HepG2 (cell line): Measurements from ENCODE around the gene FNDC7. TPM values are rescaled to one million over a fixed set of nuclear protein-coding genes. Genes with fewer than 3 reads are reported as not detected.

ENCODE experiments used
- AGO1 ChIP-seq: fragments of 200-400 bp; formaldehyde crosslinking; IDR thresholded peaks from 2 replicates; pipeline ENCODE4 v1.6.1; 2017; ENCODE audit warnings: mild to moderate bottlenecking, low read depth, low read length, moderate library complexity; ENCODE audit not compliant: poor library complexity, severe bottlenecking
- GTF2F1 ChIP-seq: fragments of 150-350 bp; IDR thresholded peaks from 2 replicates; pipeline ENCODE4 v1.6.1; 2014; ENCODE audit warnings: low read length
- HNF4G ChIP-seq, 2 experiments: sonication (generic) in 1 of 2; formaldehyde crosslinking in 1 of 2; IDR thresholded peaks; 2 replicates each; pipeline versions ENCODE4 v1.4.0 to v1.6.1; 2011 to 2020; ENCODE audit warnings: borderline replicate concordance in 2 of 2, low read depth in 2 of 2, mild to moderate bottlenecking in 2 of 2, low read length in 1 of 2, missing genetic modification reagents in 1 of 2, moderate library complexity in 1 of 2
- MEIS2 ChIP-seq: sonication (generic); formaldehyde crosslinking; IDR thresholded peaks from 2 replicates; pipeline ENCODE4 v1.9.0; 2021; ENCODE audit warnings: mild to moderate bottlenecking, missing genetic modification reagents
- MTF2 ChIP-seq: sonication (generic); formaldehyde crosslinking; IDR thresholded peaks from 2 replicates; pipeline ENCODE4 v1.5.0; 2020; ENCODE audit warnings: missing genetic modification reagents, borderline replicate concordance
- PRPF4 ChIP-seq: fragments of 200-400 bp; formaldehyde crosslinking; IDR thresholded peaks from 2 replicates; pipeline ENCODE4 v1.6.1; 2016; ENCODE audit warnings: low read length, low read depth; ENCODE audit not compliant: poor library complexity, severe bottlenecking
- RXRA ChIP-seq: sonication (generic); formaldehyde crosslinking; IDR thresholded peaks from 2 replicates; pipeline ENCODE4 v1.5.1; 2020; ENCODE audit warnings: missing genetic modification reagents
- STAT5B ChIP-seq: sonication (generic); formaldehyde crosslinking; IDR thresholded peaks from 2 replicates; pipeline ENCODE4 v1.4.0; 2020; ENCODE audit warnings: missing genetic modification reagents
- ZBTB34 ChIP-seq: sonication (generic); formaldehyde crosslinking; IDR thresholded peaks from 2 replicates; pipeline ENCODE4 v1.8.0; 2022; ENCODE audit warnings: mild to moderate bottlenecking, missing genetic modification reagents
- ZC3H4 ChIP-seq: sonication (generic); formaldehyde crosslinking; IDR thresholded peaks from 2 replicates; pipeline ENCODE4 v1.4.0; 2020; ENCODE audit warnings: missing genetic modification reagents, borderline replicate concordance
- ZEB1 ChIP-seq: IDR thresholded peaks from 2 replicates; pipeline ENCODE4 v1.6.1; 2012; ENCODE audit warnings: mild to moderate bottlenecking, low read depth, inconsistent platforms; ENCODE audit not compliant: insufficient replicate concordance
- ZNF230 ChIP-seq: sonication (generic); formaldehyde crosslinking; IDR thresholded peaks from 2 replicates; pipeline ENCODE4 v1.4.0; 2020; ENCODE audit warnings: mild to moderate bottlenecking, missing genetic modification reagents
- ZSCAN25 ChIP-seq: sonication (generic); formaldehyde crosslinking; IDR thresholded peaks from 2 replicates; pipeline ENCODE4 v1.8.0; 2022; ENCODE audit warnings: mild to moderate bottlenecking, missing genetic modification reagents
- ZSCAN9 ChIP-seq: IDR thresholded peaks from 2 replicates; pipeline ENCODE4 v1.6.1; 2016; ENCODE audit warnings: borderline replicate concordance
- polyA plus RNA-seq, 8 experiments: library from polyadenylated mRNA; depleted of rRNA in 3 of 8; stranded (reverse) in 7 of 8; unstranded in 1 of 8; fragments of >200 nt; fragmentation: Illumina TruSeq in 4 of 8; extraction: Trizol in 4 of 8; gene quantifications; 2 replicates each; pipeline versions ENCODE4 v1.2.1 to v1.2.3, GENCODE V29; 2011 to 2016; ENCODE audit warnings: low read depth in 4 of 8, missing spikeins in 1 of 8, mixed read lengths in 1 of 8; ENCODE audit not compliant: insufficient read depth in 1 of 8
- total RNA-seq, 5 experiments: library from RNA; depleted of rRNA; stranded (reverse); fragments of >200 nt; fragmentation: Illumina TruSeq; extraction: Trizol; gene quantifications; 2 replicates each; pipeline ENCODE4 v1.2.3, GENCODE V29; 2016; ENCODE audit warnings: low read depth in 1 of 5
- TF ChIP-seq, protein P1 (sequence below): sonication (generic); formaldehyde crosslinking; IDR thresholded peaks from 2 replicates; pipeline ENCODE4 v1.5.0; 2020; ENCODE audit warnings: missing genetic modification reagents
- TF ChIP-seq, protein P2 (sequence below): sonication (generic); formaldehyde crosslinking; IDR thresholded peaks from 2 replicates; pipeline ENCODE4 v1.8.0; 2022; ENCODE audit warnings: missing genetic modification reagents, mild to moderate bottlenecking, inconsistent platforms, borderline replicate concordance
- TF ChIP-seq, protein P3 (sequence below): IDR thresholded peaks from 2 replicates; pipeline ENCODE4 v1.6.1; 2016; ENCODE audit warnings: mild to moderate bottlenecking, missing biosample characterization, missing genetic modification reagents
- TF ChIP-seq, protein P4 (sequence below): sonication (generic); formaldehyde crosslinking; IDR thresholded peaks from 2 replicates; pipeline ENCODE4 v1.5.0; 2020; ENCODE audit warnings: missing genetic modification reagents, mild to moderate bottlenecking, borderline replicate concordance

The FNDC7 gene
- total and polyA plus RNA-seq, 2 of the 13 experiments (the other 11 are each of a cell fraction or from before 2014, with no cell fraction given) = 0.03 TPM; not detected in 1

DNA sequence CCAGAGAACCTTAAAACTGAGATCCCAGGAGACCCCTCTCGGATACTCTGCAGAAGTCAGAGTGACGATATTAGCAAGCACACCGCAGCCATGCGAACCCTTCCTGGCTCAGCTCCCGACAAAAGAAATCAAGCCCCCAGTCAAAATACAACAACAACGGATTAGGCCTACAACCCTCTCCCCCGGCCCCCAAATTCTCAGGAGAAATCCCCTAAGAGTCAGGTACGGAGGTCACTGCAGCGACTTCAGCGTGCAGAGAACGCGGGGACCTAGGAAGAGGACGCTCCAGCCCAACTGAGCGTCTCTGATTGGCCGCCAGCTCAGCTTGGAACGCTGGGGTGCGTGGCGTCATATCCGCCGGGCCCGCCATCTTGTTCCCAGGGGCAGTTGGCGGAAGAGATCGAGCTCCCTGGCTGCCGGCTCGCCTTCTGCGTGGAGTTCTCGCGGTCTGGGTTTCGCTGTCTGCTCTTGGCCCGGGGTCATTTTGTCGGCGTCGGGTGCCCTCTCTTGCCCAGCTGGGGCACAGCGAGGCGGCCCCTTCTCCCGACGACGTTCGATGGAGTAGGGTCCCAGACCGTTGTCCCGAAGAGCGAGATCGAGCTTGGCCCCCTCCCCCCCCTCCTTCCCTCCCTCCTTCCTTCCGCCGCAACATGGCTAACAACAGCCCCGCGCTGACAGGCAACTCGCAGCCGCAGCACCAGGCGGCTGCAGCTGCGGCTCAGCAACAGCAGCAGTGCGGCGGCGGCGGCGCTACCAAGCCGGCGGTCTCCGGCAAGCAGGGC, 20.6 kb upstream of the FNDC7 start, which contains the start of gene PRPF38B (continued):
- TF ChIP-seq, protein P1, sequence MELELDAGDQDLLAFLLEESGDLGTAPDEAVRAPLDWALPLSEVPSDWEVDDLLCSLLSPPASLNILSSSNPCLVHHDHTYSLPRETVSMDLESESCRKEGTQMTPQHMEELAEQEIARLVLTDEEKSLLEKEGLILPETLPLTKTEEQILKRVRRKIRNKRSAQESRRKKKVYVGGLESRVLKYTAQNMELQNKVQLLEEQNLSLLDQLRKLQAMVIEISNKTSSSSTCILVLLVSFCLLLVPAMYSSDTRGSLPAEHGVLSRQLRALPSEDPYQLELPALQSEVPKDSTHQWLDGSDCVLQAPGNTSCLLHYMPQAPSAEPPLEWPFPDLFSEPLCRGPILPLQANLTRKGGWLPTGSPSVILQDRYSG (CRISPR knock-in tag) = peak; percentile 85; the same call in 1 of the 2 replicates
- no peak for TF ChIP-seq STAT5B
- TF ChIP-seq ZSCAN25 (CRISPR knock-in tag) = no peak; the same call in 1 of the 2 replicates
- TF ChIP-seq MTF2 = no peak
- peak; percentile 49; the same call in 1 of the 2 replicates for TF ChIP-seq ZC3H4 (CRISPR knock-in tag)
- TF ChIP-seq, protein P2, sequence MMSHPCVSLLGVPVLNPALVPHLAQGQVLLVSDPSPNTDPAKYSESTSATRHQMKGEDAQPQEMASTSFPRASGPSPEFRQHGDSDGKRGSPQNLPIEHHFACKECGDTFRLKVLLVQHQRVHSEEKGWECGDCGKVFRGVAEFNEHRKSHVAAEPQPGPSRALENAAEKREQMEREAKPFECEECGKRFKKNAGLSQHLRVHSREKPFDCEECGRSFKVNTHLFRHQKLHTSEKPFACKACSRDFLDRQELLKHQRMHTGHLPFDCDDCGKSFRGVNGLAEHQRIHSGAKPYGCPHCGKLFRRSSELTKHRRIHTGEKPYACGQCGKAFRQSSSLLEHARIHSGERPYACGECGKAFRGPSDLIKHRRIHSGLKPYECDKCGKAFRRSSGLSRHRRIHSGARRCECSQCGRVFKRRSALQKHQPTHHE = 0 out of 2 replicates have a peak, but pooled peaks have one; percentile 36
- no peak for TF ChIP-seq PRPF4
- peak; percentile 59; the same call in 1 of the 2 replicates for TF ChIP-seq RXRA (CRISPR knock-in tag)
- TF ChIP-seq ZEB1 = no peak
- 0 out of 2 replicates have a peak, but pooled peaks have one; percentile 19 for TF ChIP-seq ZBTB34
- TF ChIP-seq ZSCAN9 (CRISPR knock-in tag) = no peak; the same call in 1 of the 2 replicates
- TF ChIP-seq, protein P3, sequence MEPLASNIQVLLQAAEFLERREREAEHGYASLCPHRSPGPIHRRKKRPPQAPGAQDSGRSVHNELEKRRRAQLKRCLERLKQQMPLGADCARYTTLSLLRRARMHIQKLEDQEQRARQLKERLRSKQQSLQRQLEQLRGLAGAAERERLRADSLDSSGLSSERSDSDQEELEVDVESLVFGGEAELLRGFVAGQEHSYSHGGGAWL (CRISPR knock-in tag) = no peak
- TF ChIP-seq GTF2F1 = no peak
- TF ChIP-seq, protein P4, sequence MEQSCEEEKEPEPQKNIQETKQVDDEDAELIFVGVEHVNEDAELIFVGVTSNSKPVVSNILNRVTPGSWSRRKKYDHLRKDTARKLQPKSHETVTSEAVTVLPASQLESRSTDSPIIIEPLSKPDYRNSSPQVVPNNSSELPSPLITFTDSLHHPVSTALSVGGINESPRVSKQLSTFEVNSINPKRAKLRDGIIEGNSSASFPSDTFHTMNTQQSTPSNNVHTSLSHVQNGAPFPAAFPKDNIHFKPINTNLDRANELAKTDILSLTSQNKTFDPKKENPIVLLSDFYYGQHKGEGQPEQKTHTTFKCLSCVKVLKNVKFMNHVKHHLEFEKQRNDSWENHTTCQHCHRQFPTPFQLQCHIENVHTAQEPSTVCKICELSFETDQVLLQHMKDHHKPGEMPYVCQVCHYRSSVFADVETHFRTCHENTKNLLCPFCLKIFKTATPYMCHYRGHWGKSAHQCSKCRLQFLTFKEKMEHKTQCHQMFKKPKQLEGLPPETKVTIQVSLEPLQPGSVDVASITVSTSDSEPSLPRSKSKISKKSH (CRISPR knock-in tag) = peak; percentile 60; the same call in 1 of the 2 replicates
- TF ChIP-seq AGO1 = peak; percentile 53
- no peak for TF ChIP-seq HNF4G (IDR thresholded peaks at IDR 0.05; ENCODE audit: borderline replicate concordance, low read depth, low read length)
- peak; percentile 48; the same call in 1 of the 2 replicates for TF ChIP-seq HNF4G (CRISPR knock-in tag; IDR thresholded peaks at IDR 0.05; ENCODE audit: borderline replicate concordance, low read depth)
- TF ChIP-seq MEIS2 (CRISPR knock-in tag) = peak; percentile 62; the same call in 1 of the 2 replicates
- peak; percentile 93; the same call in 1 of the 2 replicates for TF ChIP-seq ZNF230 (CRISPR knock-in tag)
